Endothelial cell of umbilical vein (primary cell): ENCODE measurements around the gene HDAC4. TPM values are rescaled to one million over a fixed set of nuclear protein-coding genes. Genes with fewer than 3 reads are reported as not detected.

Experiments used
- BruUV-seq: library from RNA; stranded (reverse); fragments of 400-500 nt; replicated peaks from 2 replicates; lab custom pipeline; 2021; lab: Mats Ljungman, UMichigan
- CTCF ChIA-PET: fragments of 300-600, 350-600 bp; sonication (Branson Sonifier 250); formaldehyde crosslinking; loops from one replicate; lab custom pipeline; 2021; ENCODE audit warnings: antibody characterized with exemption, inconsistent platforms; lab: Charles Lee
- POLR2A ChIA-PET: fragments of 300-600, 350-600 bp; sonication (Branson Sonifier 250); formaldehyde crosslinking; loops from one replicate; lab custom pipeline; 2021; ENCODE audit warnings: antibody characterized with exemption, inconsistent platforms; lab: Charles Lee
- DNase-seq: peaks from one replicate; pipeline ENCODE4 v3.0.0-alpha.2; 2011; ENCODE audit warnings: low read depth, low spot score
- FAIRE-seq: peaks from 2 replicates; lab custom pipeline; 2011; peaks lifted over from hg19 to GRCh38; lab: Jason Lieb, UNC
- H2AFZ ChIP-seq: 2 replicates; pipeline ENCODE4 v1.6.0; 2012; ENCODE audit warnings: low read depth, low read length, control low read depth, inconsistent platforms
- H3K27ac ChIP-seq: 2 replicates; pipeline ENCODE4 v1.5.1; 2011; ENCODE audit warnings: low read depth, mild to moderate bottlenecking, control low read depth, low read length, moderate library complexity; ENCODE audit not compliant: insufficient read depth
- H3K27me3 ChIP-seq, 2 experiments: 2 replicates each; pipeline versions ENCODE4 v1.6.0 to v1.6.1; 2011; ENCODE audit warnings: low read length in 2 of 2, mixed read lengths in 1 of 2; ENCODE audit not compliant: control insufficient read depth in 2 of 2, insufficient read depth in 2 of 2
- H3K36me3 ChIP-seq, 2 experiments: 2 replicates in 1 of 2; 3 replicates in 1 of 2; pipeline ENCODE4 v1.5.1; 2011; ENCODE audit warnings: low read length in 2 of 2, mild to moderate bottlenecking in 1 of 2, moderate library complexity in 1 of 2; ENCODE audit not compliant: control insufficient read depth in 2 of 2, insufficient read depth in 2 of 2; ENCODE audit errors: extremely low read depth in 1 of 2
- H3K4me1 ChIP-seq: 3 replicates; pipeline ENCODE4 v1.5.1; 2011; ENCODE audit warnings: mild to moderate bottlenecking, low read length; ENCODE audit not compliant: control insufficient read depth, insufficient read depth; ENCODE audit errors: extremely low read depth
- H3K4me2 ChIP-seq: 2 replicates; pipeline ENCODE4 v1.6.1; 2011; ENCODE audit warnings: low read length, control low read depth, mixed read lengths; ENCODE audit not compliant: insufficient read depth
- H3K4me3 ChIP-seq, 3 experiments: fragments of 200-600 bp in 1 of 3; sonication (generic), shearing (Covaris generic) in 1 of 3; replicated peaks in 1 of 3; 2 replicates each; pipeline ENCODE4 v1.5.1; 2011 to 2016; ENCODE audit warnings: control low read depth in 3 of 3, low read length in 3 of 3, mild to moderate bottlenecking in 2 of 3, inconsistent platforms in 1 of 3, low read depth in 1 of 3, moderate library complexity in 1 of 3; ENCODE audit not compliant: insufficient read depth in 1 of 3
- H3K79me2 ChIP-seq: 2 replicates; pipeline ENCODE4 v1.6.0; 2012; ENCODE audit warnings: low read length, inconsistent platforms; ENCODE audit not compliant: control insufficient read depth, insufficient read depth
- H3K9ac ChIP-seq: replicated peaks from 2 replicates; pipeline ENCODE3; 2011; ENCODE audit warnings: low read length, control low read depth; ENCODE audit not compliant: insufficient read depth; ENCODE audit errors: extremely low read depth
- H3K9me1 ChIP-seq: replicated peaks from 3 replicates; pipeline ENCODE4 v1.6.0; 2011; ENCODE audit warnings: mild to moderate bottlenecking, low read length; ENCODE audit not compliant: control insufficient read depth, insufficient read depth; ENCODE audit errors: extremely low read depth
- H3K9me3 ChIP-seq: replicated peaks from 2 replicates; pipeline ENCODE4 v1.5.1; 2012; ENCODE audit warnings: low read length, inconsistent platforms; ENCODE audit not compliant: control insufficient read depth, insufficient read depth
- H4K20me1 ChIP-seq: replicated peaks from 2 replicates; pipeline ENCODE3; 2011; ENCODE audit warnings: mild to moderate bottlenecking, low read length; ENCODE audit not compliant: control insufficient read depth, insufficient read depth; ENCODE audit errors: extremely low read depth
- EZH2 ChIP-seq: IDR thresholded peaks from 2 replicates; pipeline ENCODE4 v1.6.1; 2012; ENCODE audit warnings: borderline replicate concordance, low read depth, mild to moderate bottlenecking, moderate library complexity, low read length, inconsistent platforms; ENCODE audit not compliant: severe bottlenecking
- FOS ChIP-seq: IDR thresholded peaks from 2 replicates; pipeline ENCODE4 v1.6.1; 2011; ENCODE audit warnings: mild to moderate bottlenecking, low read length, moderate library complexity, borderline replicate concordance; ENCODE audit not compliant: insufficient read depth
- GATA2 ChIP-seq: IDR thresholded peaks from 2 replicates; pipeline ENCODE4 v1.7.0; 2011; ENCODE audit warnings: low read depth, mild to moderate bottlenecking, moderate library complexity, mixed read lengths, low read length; ENCODE audit not compliant: insufficient read length, insufficient read depth
- JUN ChIP-seq: IDR thresholded peaks from 2 replicates; pipeline ENCODE4 v1.6.1; 2011; ENCODE audit warnings: borderline replicate concordance, low read depth; ENCODE audit not compliant: insufficient read length, insufficient read depth
- MAX ChIP-seq: IDR thresholded peaks from 2 replicates; pipeline ENCODE4 v1.6.1; 2011; ENCODE audit not compliant: insufficient read depth, insufficient read length
- POLR2AphosphoS5 ChIP-seq: IDR thresholded peaks from 2 replicates; pipeline ENCODE4 v1.6.1; 2012; ENCODE audit warnings: low read depth, mild to moderate bottlenecking, control low read depth, low read length, moderate library complexity; ENCODE audit not compliant: insufficient read depth
- dilution Hi-C: fragments of 300-500 bp; cut with MboI; formaldehyde crosslinking; loops from one replicate; pipeline ENCODE4 v1.15.0; 2019; ENCODE audit warnings: low sequenced_read_pairs; ENCODE audit not compliant: extremely low pct_ligation_motif_present
- intact Hi-C: fragments of 100-400 bp; cut with micrococcal nuclease; formaldehyde crosslinking; loops from one replicate; pipeline ENCODE4 v1.10.0; 2022
- polyA plus RNA-seq, 4 experiments: library from polyadenylated mRNA; depleted of rRNA in 3 of 4; stranded (reverse) in 3 of 4; unstranded in 1 of 4; fragments of >200 nt; gene quantifications; 2 replicates each; pipeline versions ENCODE4 v1.2.1 to v1.2.3, GENCODE V29; 2011 to 2012; ENCODE audit warnings: missing spikeins in 1 of 4
- total RNA-seq: library from RNA; stranded (reverse); gene quantifications from 2 replicates; pipeline ENCODE4 v1.2.3, GENCODE V29; 2021

HDAC4 gene
- total and polyA plus RNA-seq, 2 donors (not counting 3 experiments of a cell fraction or from before 2014, with no cell fraction given), result 13.4 to 33.0 TPM

DNA sequence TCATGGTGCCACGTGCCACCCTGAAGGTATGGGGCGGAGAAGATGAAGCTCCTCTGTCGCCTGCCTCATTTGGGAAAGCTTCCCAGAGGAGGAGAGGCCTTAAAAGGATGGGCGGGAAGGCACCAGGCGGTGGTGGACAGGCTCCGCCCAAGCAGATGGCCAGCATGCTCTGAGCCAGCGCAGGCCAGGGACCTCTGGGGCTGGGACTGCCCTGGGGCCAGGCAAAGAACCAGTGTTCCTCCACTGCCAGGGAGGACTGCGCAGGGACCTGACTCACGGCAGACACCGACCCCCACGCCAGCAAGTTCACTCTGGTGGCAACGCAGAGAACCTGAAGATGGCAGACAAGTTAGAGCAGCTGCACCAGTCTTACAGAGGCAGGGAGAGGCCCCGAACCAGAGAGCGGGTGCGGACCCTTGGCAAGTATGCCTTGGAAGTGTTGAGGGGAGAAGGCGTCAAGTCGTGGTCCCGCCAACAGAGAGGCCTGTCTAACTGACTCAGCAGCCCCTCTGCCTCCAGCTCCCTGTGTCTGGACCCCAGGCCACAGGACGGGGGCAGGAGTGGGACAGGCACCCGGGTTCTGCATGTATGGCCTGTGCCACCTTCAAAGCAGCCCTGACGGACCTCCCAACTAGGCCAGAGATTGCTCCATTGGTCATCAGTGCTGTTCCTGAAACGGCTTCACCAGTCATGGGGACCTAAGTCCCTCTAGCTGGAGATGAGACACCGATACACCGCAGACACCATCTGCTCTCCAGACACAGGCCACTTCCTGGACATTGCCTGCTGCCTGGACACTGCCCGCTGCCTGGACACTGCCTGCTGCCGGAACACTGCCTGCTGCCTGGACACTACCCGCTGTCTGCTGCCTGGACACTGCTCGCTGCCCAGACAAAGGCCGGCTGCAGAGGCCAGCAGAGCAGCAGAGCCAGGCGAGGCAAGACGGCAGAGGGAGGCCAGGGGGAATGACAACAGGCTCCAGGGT is 124.7 kb downstream of the HDAC4 start:
- Histone ChIP-seq H3K27ac (no peak overlapping the region), H3K27me3 (no peaks in the 10 kb centered on the region), H3K79me2 (no peaks in the 10 kb centered on the region), H3K9ac (no peak overlapping the region), H3K4me3 (no peak overlapping the region), H3K4me2 (no peak overlapping the region), H3K4me1 (no peaks in the 10 kb centered on the region), H3K36me3 (no peaks in the 10 kb centered on the region), H3K9me3 (no peaks in the 10 kb centered on the region), H2AFZ (no peak overlapping the region), H4K20me1 (no peaks in the 10 kb centered on the region), H3K9me1 (no peaks in the 10 kb centered on the region)
- ChIA-PET POLR2A (no interaction called here), CTCF (no interaction called here)
- dilution Hi-C loops, result no loop called here
- no TSS peak for BruUV-seq
- DNase-seq, result no peak
- intact Hi-C loops, result no loop called here
- TF ChIP-seq POLR2AphosphoS5 (no peak), MAX (no peak), FOS (no peak), EZH2 (no peak), JUN (no peak), GATA2 (no peak)
- no peak for FAIRE-seq
